ENCODE measurements around the gene TGFB2.

Gene TGFB2

GRCh38 chr1:218473522-218473921, 128.4 kb downstream of the TGFB2 start:
- H3K27ac Mint-ChIP-seq = no peak overlapping the region
- H3K4me3 Mint-ChIP-seq = no peak overlapping the region
- H3K4me1 Mint-ChIP-seq = peaks cover 16% of the 10 kb centered on the region
- DNase-seq = no peak
- H3K27me3 Mint-ChIP-seq (ENCODE audit: low read depth, poor library complexity) = no peaks in the 10 kb centered on the region
- no peaks in the 10 kb centered on the region for H3K9me3 Mint-ChIP-seq
- no peaks in the 10 kb centered on the region for H3K36me3 Mint-ChIP-seq (ENCODE audit: low read depth)
- no peak for TF ChIP-seq CTCF (IDR thresholded peaks at IDR 0.05)

GRCh38 chr1:218474128-218474527, 129.0 kb downstream of the TGFB2 start:
- Mint-ChIP-seq H3K27me3 (ENCODE audit: low read depth, poor library complexity) (no peaks in the 10 kb centered on the region), H3K27ac (peak overlapping the region; percentile 7)

GRCh38 chr1:218475275-218475674, 130.1 kb downstream of the TGFB2 start:
- peaks cover 16% of the 10 kb centered on the region for H3K4me1 Mint-ChIP-seq
- no peak for DNase-seq
- no peak overlapping the region for H3K4me3 Mint-ChIP-seq
- H3K27me3 Mint-ChIP-seq (ENCODE audit: low read depth, poor library complexity) = no peaks in the 10 kb centered on the region
- H3K27ac Mint-ChIP-seq = no peak overlapping the region
- no peaks in the 10 kb centered on the region for H3K36me3 Mint-ChIP-seq (ENCODE audit: low read depth)
- H3K9me3 Mint-ChIP-seq = no peaks in the 10 kb centered on the region
- no peak for TF ChIP-seq CTCF (IDR thresholded peaks at IDR 0.05)

More at GRCh38 chr1:218474128-218474527, 129.0 kb downstream of the TGFB2 start:
- no peak overlapping the region for H3K4me3 Mint-ChIP-seq
- no peak for TF ChIP-seq CTCF (IDR thresholded peaks at IDR 0.05)
- DNase-seq = no peak
- H3K36me3 Mint-ChIP-seq (ENCODE audit: low read depth) = no peaks in the 10 kb centered on the region
- no peaks in the 10 kb centered on the region for H3K9me3 Mint-ChIP-seq
- peaks cover 16% of the 10 kb centered on the region for H3K4me1 Mint-ChIP-seq

GRCh38 chr1:218475699-218476098, 130.6 kb downstream of the TGFB2 start:
- H3K27ac Mint-ChIP-seq = no peak overlapping the region
- no peak for TF ChIP-seq CTCF (IDR thresholded peaks at IDR 0.05)
- DNase-seq = no peak
- H3K36me3 Mint-ChIP-seq (ENCODE audit: low read depth) = no peaks in the 10 kb centered on the region
- H3K4me3 Mint-ChIP-seq = no peak overlapping the region
- H3K9me3 Mint-ChIP-seq = no peaks in the 10 kb centered on the region
- H3K4me1 Mint-ChIP-seq = peaks cover 16% of the 10 kb centered on the region
- H3K27me3 Mint-ChIP-seq (ENCODE audit: low read depth, poor library complexity) = no peaks in the 10 kb centered on the region

- H3K27me3 Mint-ChIP-seq (ENCODE audit: low read depth, poor library complexity) = no peaks in the 10 kb centered on the region
- H3K4me3 Mint-ChIP-seq = no peak overlapping the region
- no peak for DNase-seq
- peaks cover 16% of the 10 kb centered on the region for H3K4me1 Mint-ChIP-seq
- H3K36me3 Mint-ChIP-seq (ENCODE audit: low read depth) = no peaks in the 10 kb centered on the region
- TF ChIP-seq CTCF (IDR thresholded peaks at IDR 0.05) = no peak
- H3K9me3 Mint-ChIP-seq = no peaks in the 10 kb centered on the region
- no peak overlapping the region for H3K27ac Mint-ChIP-seq
Observed at GRCh38 chr1:218476385-218476784, 131.2 kb downstream of the TGFB2 start.

GRCh38 chr1:218478336-218478735, 133.2 kb downstream of the TGFB2 start:
- Mint-ChIP-seq H3K4me1 (peaks cover 12% of the 10 kb centered on the region), H3K9me3 (no peaks in the 10 kb centered on the region), H3K4me3 (no peak overlapping the region), H3K27ac (no peak overlapping the region), H3K27me3 (ENCODE audit: low read depth, poor library complexity) (no peaks in the 10 kb centered on the region), H3K36me3 (ENCODE audit: low read depth) (no peaks in the 10 kb centered on the region)
- no peak for DNase-seq
- TF ChIP-seq CTCF (IDR thresholded peaks at IDR 0.05) = no peak
